B cell (primary cell): ENCODE measurements around the gene FZR1. TPM values are rescaled to one million over a fixed set of nuclear protein-coding genes. Genes with fewer than 3 reads are reported as not detected.

Experiments used
- ATAC-seq: fragments of 200-7000 bp; cut with Tn5 transposase; one replicate; pipeline ENCODE4 v1.10.0; 2021; ENCODE audit warnings: low read depth, mild to moderate bottlenecking, moderate number of reproducible peaks, moderate library complexity
- CTCF ChIA-PET: fragments of 350-600 bp; sonication (Branson Sonifier 250); formaldehyde crosslinking; loops from one replicate; lab custom pipeline; 2021; ENCODE audit warnings: antibody characterized with exemption, inconsistent platforms; lab: Charles Lee
- POLR2A ChIA-PET: fragments of 350-600 bp; sonication (Branson Sonifier 250); formaldehyde crosslinking; loops from one replicate; lab custom pipeline; 2021; ENCODE audit warnings: antibody characterized with exemption; lab: Charles Lee
- DNase-seq: peaks from one replicate; pipeline ENCODE4 v3.0.0; 2013
- H2AFZ ChIP-seq: 2 replicates; pipeline ENCODE4 v1.6.1; 2012; ENCODE audit warnings: mild to moderate bottlenecking, low read depth, low read length; ENCODE audit not compliant: insufficient read depth, poor library complexity, severe bottlenecking
- H3K27ac ChIP-seq, 2 donors: 1 replicate in 1 of 2; 2 replicates in 1 of 2; pipeline ENCODE4 v1.5.1; 2012 to 2013; ENCODE audit warnings: low read length in 2 of 2, mild to moderate bottlenecking in 2 of 2, moderate library complexity in 1 of 2
- H3K27me3 ChIP-seq, 4 experiments: fragments of 200-600 bp in 1 of 4; sonication (generic) in 1 of 4; replicated peaks in 1 of 4; 1 replicate in 2 of 4; 2 replicates in 2 of 4; pipeline versions ENCODE4 v1.6.1 to v1.7.0; 2013 to 2016; ENCODE audit warnings: low read length in 3 of 4, mild to moderate bottlenecking in 2 of 4, mixed read lengths in 1 of 4, moderate library complexity in 1 of 4; ENCODE audit not compliant: insufficient read depth in 4 of 4, control insufficient read depth in 3 of 4; ENCODE audit errors: control extremely low read depth in 1 of 4
- H3K36me3 ChIP-seq, 2 experiments: replicated peaks in 1 of 2; 1 replicate in 1 of 2; 2 replicates in 1 of 2; pipeline versions ENCODE4 v1.6.1 to v1.7.1; 2013; ENCODE audit warnings: low read length in 1 of 2; ENCODE audit not compliant: insufficient read depth in 2 of 2, control insufficient read depth in 1 of 2; ENCODE audit errors: control extremely low read depth in 1 of 2, extremely low read depth in 1 of 2
- H3K4me1 ChIP-seq, 2 donors: fragments of 200-600 bp in 1 of 2; sonication (generic) in 1 of 2; 1 replicate in 1 of 2; 2 replicates in 1 of 2; pipeline versions ENCODE4 v1.5.1 to v1.6.1; 2013 to 2017; ENCODE audit warnings: low read length in 2 of 2; ENCODE audit not compliant: control insufficient read depth in 2 of 2, insufficient read depth in 2 of 2
- H3K4me2 ChIP-seq: replicated peaks from 2 replicates; pipeline ENCODE3; 2012; ENCODE audit warnings: mild to moderate bottlenecking, low read depth, low read length; ENCODE audit not compliant: poor library complexity, severe bottlenecking
- H3K4me3 ChIP-seq, 5 experiments: fragments of 200-600 bp in 1 of 5; sonication (generic) in 1 of 5; 1 replicate in 3 of 5; 2 replicates in 2 of 5; pipeline versions ENCODE4 v1.5.1 to v1.7.0; 2011 to 2016; ENCODE audit warnings: low read length in 4 of 5, mild to moderate bottlenecking in 4 of 5, low read depth in 2 of 5, control low read depth in 1 of 5, moderate library complexity in 1 of 5; ENCODE audit not compliant: insufficient read depth in 1 of 5; ENCODE audit errors: control extremely low read depth in 1 of 5, extremely low read depth in 1 of 5
- H3K79me2 ChIP-seq: fragments of 200-600 bp; sonication (generic); one replicate; pipeline ENCODE4 v1.6.0; 2016; ENCODE audit warnings: low read length; ENCODE audit not compliant: control insufficient read depth, insufficient read depth
- H3K9ac ChIP-seq: fragments of 200-600 bp; sonication (generic); 2 replicates; pipeline ENCODE4 v1.6.1; 2017; ENCODE audit warnings: mild to moderate bottlenecking, low read length, moderate library complexity
- H3K9me3 ChIP-seq, 3 donors: one replicate each; pipeline versions ENCODE4 v1.6.1 to v1.7.1; 2013; ENCODE audit warnings: low read length in 2 of 3; ENCODE audit not compliant: control insufficient read depth in 2 of 3, insufficient read depth in 1 of 3; ENCODE audit errors: control extremely low read depth in 1 of 3
- H4K20me1 ChIP-seq: 2 replicates; pipeline ENCODE4 v1.6.0; 2012; ENCODE audit warnings: mild to moderate bottlenecking, low read length; ENCODE audit not compliant: insufficient read depth, control insufficient read depth, poor library complexity, severe bottlenecking
- H3K27ac Mint-ChIP-seq: one replicate; pipeline ENCODE4 v1.8.0; 2021; ENCODE audit warnings: mixed read lengths
- H3K27me3 Mint-ChIP-seq: one replicate; pipeline ENCODE4 v1.8.0; 2021; ENCODE audit warnings: mixed read lengths
- H3K4me1 Mint-ChIP-seq: one replicate; pipeline ENCODE4 v1.8.0; 2021; ENCODE audit warnings: mixed read lengths
- H3K4me3 Mint-ChIP-seq: one replicate; pipeline ENCODE4 v1.8.0; 2021; ENCODE audit warnings: mixed read lengths
- H3K9me3 Mint-ChIP-seq: one replicate; pipeline ENCODE4 v1.8.0; 2022; ENCODE audit warnings: mixed read lengths; ENCODE audit not compliant: insufficient read depth
- CTCF ChIP-seq: fragments of 200-600 bp; IDR thresholded peaks from one replicate; pipeline ENCODE4 v1.8.0; 2022; ENCODE audit warnings: antibody characterized with exemption, mild to moderate bottlenecking
- EZH2 ChIP-seq: IDR thresholded peaks from 2 replicates; pipeline ENCODE4 v1.6.1; 2012; ENCODE audit warnings: borderline replicate concordance, low read depth, mild to moderate bottlenecking, moderate library complexity, low read length; ENCODE audit not compliant: insufficient read depth, poor library complexity, severe bottlenecking
- WGBS: methylation state at CpG from one replicate; pipeline ENCODE4 v1.1.5; 2013; ENCODE audit warnings: missing lambda C conversion rate; ENCODE audit not compliant: insufficient coverage; 5-methylcytosine and 5-hydroxymethylcytosine counted together
- intact Hi-C: fragments of 100-400 bp; cut with micrococcal nuclease; formaldehyde crosslinking; loops from one replicate; pipeline ENCODE4 v1.10.0; 2022
- polyA plus RNA-seq: library from polyadenylated mRNA; depleted of rRNA; stranded (reverse); fragments of >200 nt; gene quantifications from 2 replicates; pipeline ENCODE4 v1.2.3, GENCODE V29; 2012
- total RNA-seq, 2 donors: library from RNA; stranded (reverse); fragments of 120-200 nt in 1 of 2; gene quantifications; 1 replicate in 1 of 2; 2 replicates in 1 of 2; pipeline versions ENCODE4 v1.2.3 to v1.2.4, GENCODE V29; 2013 to 2022

FZR1 gene
- total and polyA plus RNA-seq, 2 donors (not counting 1 experiment from before 2014, with no cell fraction given): 83.5 to 96.1 TPM

DNA sequence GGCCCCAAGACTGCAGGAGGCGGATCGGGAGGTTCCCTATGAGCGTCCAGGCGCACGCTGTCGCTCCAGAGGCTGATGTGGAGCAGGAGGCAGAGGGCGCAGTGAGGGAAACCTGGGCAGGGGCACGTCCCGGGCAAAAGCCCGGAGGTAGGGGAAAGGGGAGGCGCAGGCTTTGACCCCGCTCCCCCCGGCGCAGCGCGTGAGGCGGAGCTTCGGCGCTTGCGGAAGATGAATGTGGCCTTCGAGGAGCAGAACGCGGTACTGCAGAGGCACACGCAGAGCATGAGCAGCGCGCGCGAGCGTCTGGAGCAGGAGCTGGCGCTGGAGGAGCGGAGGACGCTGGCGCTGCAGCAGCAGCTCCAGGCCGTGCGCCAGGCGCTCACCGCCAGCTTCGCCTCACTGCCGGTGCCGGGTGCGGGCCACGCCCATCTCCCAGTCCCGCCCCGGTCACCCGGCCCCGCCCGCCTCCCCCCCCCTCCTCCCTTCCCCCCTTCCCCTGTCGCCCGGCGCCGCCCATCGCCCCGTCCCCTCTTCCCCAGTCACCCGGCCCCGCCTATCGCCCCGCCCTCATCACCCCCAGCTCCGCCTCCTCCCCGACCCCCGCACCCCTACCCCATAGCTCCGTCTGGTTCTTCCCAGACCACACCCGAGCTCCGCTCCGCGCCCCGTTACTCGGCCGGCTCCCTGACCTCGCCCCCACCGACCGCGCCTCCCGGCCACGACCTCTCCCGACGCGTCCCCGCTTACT is 70.8 kb downstream of the FZR1 start:
- Histone ChIP-seq H3K27ac (no peak overlapping the region), H3K9me3 (peaks cover 0 to 15% (median 0%) of the 10 kb centered on the region in 3 donors), H3K4me1 (peaks cover 12 to 15% of the 10 kb centered on the region in 2 donors), H2AFZ (no peak overlapping the region), H3K4me3 (peak overlapping the region in 2 of 5 experiments; percentile 17 to 35), H3K27me3 (no peaks in the 10 kb centered on the region), H4K20me1 (peaks cover 7% of the 10 kb centered on the region), H3K79me2 (no peaks in the 10 kb centered on the region), H3K4me2 (peak overlapping the region; percentile 55), H3K9ac (no peak overlapping the region), H3K36me3 (no peaks in the 10 kb centered on the region)
- intact Hi-C loops: no loop called here
- Mint-ChIP-seq H3K27ac (no peak overlapping the region), H3K27me3 (no peaks in the 10 kb centered on the region), H3K9me3 (no peaks in the 10 kb centered on the region), H3K4me3 (peak overlapping the region; percentile 32), H3K4me1 (peaks cover 12% of the 10 kb centered on the region)
- POLR2A ChIA-PET: no interaction called here
- DNase-seq (no peak), ATAC-seq (no peak)
- WGBS: 82% methylated on average over 42 of the region's 78 CpGs
- TF ChIP-seq EZH2 (no peak), CTCF (no peak)
- CTCF ChIA-PET: interaction anchor here (1.3 to 1.9 kb wide), 2 partner anchors 22 to 32 kb away, joined by 4 to 7 read pairs; no protein-coding TSS in a partner anchor

DNA sequence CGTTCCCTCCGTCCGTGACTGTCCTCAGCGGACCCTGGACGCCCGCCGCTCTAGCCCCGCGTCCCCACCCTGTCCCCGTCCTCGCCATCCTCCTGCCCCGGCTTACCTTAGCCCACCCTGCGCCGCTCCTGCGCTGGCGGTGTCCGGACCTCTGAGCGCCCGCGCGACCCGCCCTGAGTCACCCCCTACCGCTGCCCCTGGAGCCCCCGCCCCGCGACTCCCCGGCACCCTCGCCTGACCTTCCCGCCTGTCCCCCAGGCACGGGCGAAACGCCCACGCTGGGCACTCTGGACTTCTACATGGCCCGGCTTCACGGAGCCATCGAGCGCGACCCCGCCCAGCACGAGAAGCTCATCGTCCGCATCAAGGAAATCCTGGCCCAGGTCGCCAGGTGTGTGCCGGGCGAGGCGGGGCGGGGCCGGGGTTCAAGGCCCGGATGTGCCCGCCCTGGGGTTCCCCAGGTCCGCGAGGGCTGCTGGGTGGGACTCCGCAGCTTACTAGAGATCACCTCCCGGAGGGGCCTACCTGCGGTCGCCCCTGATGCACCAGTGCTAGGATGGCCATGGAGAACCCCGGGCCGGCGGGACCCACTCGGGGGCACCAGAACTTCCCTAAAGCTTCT is 71.7 kb downstream of the FZR1 start:
- no peaks in the 10 kb centered on the region for H3K36me3 ChIP-seq
- Mint-ChIP-seq H3K27me3 (no peaks in the 10 kb centered on the region), H3K9me3 (no peaks in the 10 kb centered on the region), H3K4me3 (no peak overlapping the region), H3K4me1 (peaks cover 5% of the 10 kb centered on the region), H3K27ac (no peak overlapping the region)
- DNase-seq: no peak
- H3K9ac ChIP-seq: no peak overlapping the region
- no peak overlapping the region for H2AFZ ChIP-seq
- TF ChIP-seq EZH2: no peak
- TF ChIP-seq CTCF: no peak
- POLR2A ChIA-PET: no interaction called here
- H3K4me3 ChIP-seq: no peak overlapping the region
- peaks cover 8 to 9% of the 10 kb centered on the region in 2 donors for H3K4me1 ChIP-seq
- peaks cover 7% of the 10 kb centered on the region for H4K20me1 ChIP-seq
- H3K27ac ChIP-seq: no peak overlapping the region
- no peak overlapping the region for H3K4me2 ChIP-seq
- no peaks in the 10 kb centered on the region for H3K27me3 ChIP-seq
- no peaks in the 10 kb centered on the region for H3K79me2 ChIP-seq
- peaks cover 0 to 15% (median 0%) of the 10 kb centered on the region in 3 donors for H3K9me3 ChIP-seq
- intact Hi-C loops: no loop called here
- CTCF ChIA-PET: no interaction called here
- 96% methylated on average over 57 of the region's 60 CpGs for WGBS
- ATAC-seq: no peak
